SK-N-MC (cell line): Measurements from ENCODE around the gene TMEM156.
"Not testable (repeated sequence)": the region's sequence is repeated elsewhere in the genome, so short reads cannot be mapped to it uniquely, and the experiment has no call there.

ENCODE experiments used
- DNase-seq: peaks from one replicate; pipeline ENCODE4 v3.0.0-alpha.2; 2011; ENCODE audit warnings: low read depth, low spot score
- H3K27ac ChIP-seq: fragments of 200-600 bp; sonication (generic); 2 replicates; pipeline ENCODE4 v1.5.1; 2016; ENCODE audit warnings: mixed run types
- H3K36me3 ChIP-seq: fragments of 200-600 bp; sonication (generic); 2 replicates; pipeline ENCODE4 v1.6.1; 2017; ENCODE audit warnings: antibody characterized with exemption, low read length, mixed read lengths; ENCODE audit not compliant: insufficient read depth
- H3K4me3 ChIP-seq: fragments of 200-600 bp; sonication (generic); 2 replicates; pipeline ENCODE4 v1.5.1; 2016
- H3K9ac ChIP-seq: fragments of 200-600 bp; sonication (generic); 2 replicates; pipeline ENCODE4 v1.8.0; 2017; ENCODE audit warnings: mixed run types, mixed read lengths; ENCODE audit not compliant: insufficient read length
- H3K9me3 ChIP-seq: fragments of 200-600 bp; sonication (generic); 2 replicates; pipeline ENCODE4 v1.6.1; 2017; ENCODE audit warnings: low read depth, mild to moderate bottlenecking, antibody characterized with exemption, low read length, moderate library complexity, mixed read lengths
- EZH2 ChIP-seq: fragments of 200-600 bp; sonication (generic); IDR thresholded peaks from one replicate; pipeline ENCODE4 v1.6.1; 2017; ENCODE audit warnings: antibody characterized with exemption
- FOXP2 ChIP-seq: optimal IDR thresholded peaks from 2 replicates; pipeline ENCODE3; 2011; ENCODE audit warnings: mild to moderate bottlenecking, moderate library complexity; ENCODE audit not compliant: insufficient read depth; ENCODE audit errors: extremely low read length, control extremely low read depth
- POLR2AphosphoS5 ChIP-seq: IDR thresholded peaks from 2 replicates; pipeline ENCODE4 v1.6.1; 2012; ENCODE audit warnings: mild to moderate bottlenecking, low read depth, low read length, borderline replicate concordance

TMEM156 gene

DNA sequence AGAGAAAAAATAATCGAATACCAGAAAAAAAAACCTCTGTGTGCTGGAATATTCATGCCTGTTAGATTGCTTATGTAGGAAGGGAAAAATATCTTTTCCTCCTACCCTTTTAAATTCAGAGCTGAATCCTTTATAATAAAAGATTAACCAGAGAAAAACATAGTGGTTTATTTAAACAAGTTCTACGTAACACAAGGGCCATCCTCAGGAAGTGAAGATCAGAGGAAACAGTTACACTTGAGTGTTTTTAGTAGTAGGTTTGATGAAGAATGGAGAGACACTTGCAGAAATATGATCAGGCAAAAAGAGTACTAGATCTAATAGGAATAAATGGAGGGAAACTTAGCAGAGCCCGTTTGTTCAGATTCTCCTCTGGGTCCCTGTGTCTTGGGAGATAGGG lies 66.3 kb downstream of the TMEM156 start:
- DNase-seq = no peak
- Histone ChIP-seq H3K9ac (no peak overlapping the region), H3K36me3 (no peaks in the 10 kb centered on the region), H3K4me3 (no peak overlapping the region), H3K27ac (no peak overlapping the region), H3K9me3 (no peaks in the 10 kb centered on the region)
- no peak for TF ChIP-seq POLR2AphosphoS5
- no peak for TF ChIP-seq FOXP2
- no peak for TF ChIP-seq EZH2

DNA sequence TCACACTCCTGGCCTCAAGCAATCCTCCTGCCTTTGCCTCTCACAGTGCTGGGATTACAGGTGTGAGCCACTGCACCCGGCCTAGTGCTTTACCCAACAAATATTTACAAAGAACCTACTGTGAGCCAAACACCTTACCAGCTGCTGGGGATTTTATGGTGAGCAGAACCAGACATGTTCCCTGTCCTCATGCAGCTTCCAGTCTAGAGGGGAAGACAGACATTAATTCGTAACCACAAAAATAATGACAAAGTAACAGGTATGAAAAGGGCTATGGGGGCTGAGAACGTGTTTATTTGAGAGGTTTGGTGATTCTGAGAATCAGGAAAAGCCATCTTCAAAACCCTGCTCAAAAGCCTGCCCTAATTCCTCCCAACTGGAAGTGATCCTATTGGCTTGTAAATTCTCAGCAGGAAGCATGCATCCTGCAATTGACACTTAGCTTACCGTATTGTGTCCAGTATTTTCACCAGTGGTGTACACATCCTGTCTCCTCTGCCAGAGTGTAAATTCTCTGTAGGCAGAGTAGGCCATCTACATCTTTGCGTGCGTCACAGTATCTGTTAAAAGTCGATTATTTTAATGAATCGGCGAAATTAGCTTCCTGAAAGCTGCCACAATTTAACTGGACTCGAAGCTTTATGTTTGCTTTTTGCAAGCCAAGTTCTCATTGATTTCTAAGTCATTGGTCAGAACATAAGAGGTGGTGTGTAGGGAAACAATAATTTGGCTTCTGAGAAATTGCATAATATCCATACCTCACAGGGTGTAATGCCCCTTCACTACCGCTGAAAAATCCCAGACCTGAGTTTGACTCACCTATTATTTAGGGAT lies 67.0 kb downstream of the TMEM156 start:
- Histone ChIP-seq H3K9ac (no peak overlapping the region), H3K9me3 (no peaks in the 10 kb centered on the region), H3K4me3 (no peak overlapping the region), H3K36me3 (no peaks in the 10 kb centered on the region), H3K27ac (no peak overlapping the region)
- DNase-seq = no peak
- TF ChIP-seq EZH2 (no peak), FOXP2 (no peak), POLR2AphosphoS5 (no peak)

DNA sequence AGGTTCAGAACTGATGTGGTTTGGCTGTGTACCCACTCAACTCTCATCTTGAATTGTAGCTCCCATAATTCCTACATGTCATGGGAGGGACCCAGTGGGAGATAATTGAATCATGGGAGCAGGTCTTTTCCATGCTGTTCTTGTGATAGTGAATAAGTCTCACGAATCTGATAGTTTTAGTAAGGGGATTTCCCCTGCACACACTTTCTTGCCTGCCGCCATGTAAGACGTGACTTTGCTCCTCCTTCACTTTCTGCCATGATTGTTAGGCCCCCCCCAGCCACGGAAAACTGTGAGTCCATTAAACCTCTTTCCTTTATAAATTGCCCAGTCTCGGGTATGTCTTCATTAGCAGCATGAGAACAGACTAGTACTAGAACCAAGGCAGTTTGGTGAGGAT lies 73.0 kb downstream of the TMEM156 start:
- not testable (repeated sequence) for H3K9ac ChIP-seq, DNase-seq, H3K4me3 ChIP-seq, H3K9me3 ChIP-seq, H3K36me3 ChIP-seq, H3K27ac ChIP-seq

DNA sequence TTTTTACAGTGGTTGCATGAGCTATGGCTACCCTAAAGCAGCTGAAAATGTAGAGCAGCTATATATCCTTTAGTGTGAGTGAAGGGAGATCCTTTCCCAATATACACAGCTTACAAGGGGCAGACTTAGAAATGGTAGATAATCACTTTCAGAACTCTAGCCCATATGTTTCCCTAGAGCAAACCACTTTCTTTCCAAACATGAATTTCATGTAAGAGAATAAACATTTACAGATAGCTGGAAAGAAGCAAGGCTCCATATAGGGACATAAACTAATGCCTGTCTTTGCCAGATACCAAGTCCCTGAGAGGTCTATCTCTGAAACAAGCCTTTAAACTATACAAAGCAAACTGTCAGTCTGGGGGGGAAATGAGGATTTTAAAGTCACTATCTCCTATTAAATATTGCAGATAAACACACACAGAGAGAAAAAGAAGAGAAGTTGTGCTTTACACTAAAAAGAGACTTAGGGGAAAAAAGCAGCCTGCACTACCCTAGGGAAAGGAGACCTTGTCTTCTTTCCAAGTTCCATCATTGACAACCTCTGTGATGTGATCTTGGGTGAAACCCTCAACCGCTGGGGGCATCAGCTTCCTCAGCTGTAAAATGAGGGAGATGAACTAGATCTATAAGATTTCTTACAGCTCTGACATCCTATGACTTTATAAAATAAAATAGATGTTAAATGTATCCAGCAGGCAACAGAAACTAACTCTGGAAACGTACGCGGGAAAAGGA lies 73.6 kb downstream of the TMEM156 start:
- H3K36me3 ChIP-seq = no peaks in the 10 kb centered on the region
- H3K9ac ChIP-seq = no peak overlapping the region
- no peak overlapping the region for H3K4me3 ChIP-seq
- no peak overlapping the region for H3K27ac ChIP-seq
- TF ChIP-seq POLR2AphosphoS5 (no peak), FOXP2 (no peak), EZH2 (no peak)
- no peaks in the 10 kb centered on the region for H3K9me3 ChIP-seq
- no peak for DNase-seq

DNA sequence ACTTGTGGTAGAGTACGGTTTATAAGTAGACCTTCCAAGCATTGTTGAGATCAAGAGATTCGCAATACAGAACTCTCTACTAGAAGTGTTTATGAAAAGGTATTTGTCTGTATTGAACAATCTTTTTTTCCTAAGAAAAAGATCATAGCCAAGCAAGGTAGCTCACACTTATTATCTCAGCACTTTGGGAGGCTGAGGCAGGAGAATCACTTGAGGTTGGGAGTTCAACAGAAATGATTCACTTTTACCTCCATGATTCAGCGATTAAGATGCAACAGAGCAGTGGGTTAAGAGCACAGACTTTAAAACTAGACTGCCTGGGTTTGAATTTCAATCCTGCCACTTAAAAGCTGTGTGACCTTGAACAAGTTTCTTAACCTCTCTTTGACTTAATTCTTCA lies 74.3 kb downstream of the TMEM156 start:
- DNase-seq = no peak
- no peak for TF ChIP-seq EZH2
- no peak for TF ChIP-seq FOXP2
- no peak for TF ChIP-seq POLR2AphosphoS5
- H3K27ac ChIP-seq = no peak overlapping the region
- no peaks in the 10 kb centered on the region for H3K9me3 ChIP-seq
- no peak overlapping the region for H3K9ac ChIP-seq
- H3K36me3 ChIP-seq = no peaks in the 10 kb centered on the region
- H3K4me3 ChIP-seq = no peak overlapping the region

DNA sequence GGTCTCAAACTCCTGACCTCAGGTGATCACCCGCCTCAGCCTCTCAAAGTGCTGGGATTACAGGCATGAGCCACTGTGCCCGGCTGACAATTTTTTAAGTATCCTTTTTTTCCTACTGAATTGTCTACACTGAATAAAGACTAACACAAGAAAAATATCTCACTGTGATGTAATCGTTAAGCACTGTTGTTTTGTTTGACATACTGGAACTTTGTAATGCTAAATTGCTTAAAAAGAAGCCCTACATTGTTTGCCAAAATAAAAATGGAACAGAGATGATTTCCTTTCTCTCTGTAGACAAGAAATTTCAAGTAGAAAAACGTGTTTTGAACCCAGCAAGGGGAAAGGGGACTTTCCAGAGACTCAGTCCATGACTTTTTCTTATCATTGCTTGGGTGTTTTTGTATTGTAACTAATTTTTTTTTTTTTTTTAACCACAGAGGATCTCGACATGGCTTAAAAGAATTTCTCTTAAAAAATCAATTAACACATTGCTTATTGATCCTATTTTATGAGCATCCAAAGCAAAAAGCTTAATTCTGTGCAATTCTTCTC lies 74.9 kb downstream of the TMEM156 start:
- TF ChIP-seq EZH2 (no peak), FOXP2 (no peak), POLR2AphosphoS5 (no peak)
- no peak overlapping the region for H3K27ac ChIP-seq

DNA sequence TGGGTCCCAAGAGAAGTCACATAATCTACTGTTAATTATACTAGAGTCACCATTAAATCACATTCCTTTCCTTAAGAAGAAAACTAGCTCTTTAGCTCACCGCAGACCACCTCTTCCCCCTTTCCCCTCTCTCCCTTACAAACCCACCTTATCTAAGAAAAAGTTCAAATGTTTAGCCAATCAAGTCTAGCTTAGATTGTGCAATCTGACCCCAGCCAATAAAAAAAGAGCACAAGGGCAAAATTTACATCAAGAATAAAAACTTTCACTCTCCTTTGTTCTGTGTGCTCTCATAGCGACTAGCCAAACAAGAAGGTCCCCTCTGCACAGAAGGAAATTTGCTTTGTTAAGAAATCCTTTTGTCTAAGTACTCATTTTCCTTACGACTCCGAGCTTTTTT lies 76.3 kb downstream of the TMEM156 start:
- H3K27ac ChIP-seq = no peak overlapping the region
- DNase-seq = no peak
- no peak overlapping the region for H3K4me3 ChIP-seq
- no peaks in the 10 kb centered on the region for H3K36me3 ChIP-seq
- no peak overlapping the region for H3K9ac ChIP-seq
- H3K9me3 ChIP-seq = no peaks in the 10 kb centered on the region
- no peak for TF ChIP-seq POLR2AphosphoS5
- no peak for TF ChIP-seq FOXP2
- no peak for TF ChIP-seq EZH2

More for the DNA sequence above, 74.9 kb downstream of the TMEM156 start:
- H3K4me3 ChIP-seq = no peak overlapping the region
- DNase-seq = no peak
- H3K9me3 ChIP-seq = no peaks in the 10 kb centered on the region
- H3K36me3 ChIP-seq = no peaks in the 10 kb centered on the region
- H3K9ac ChIP-seq = no peak overlapping the region

DNA sequence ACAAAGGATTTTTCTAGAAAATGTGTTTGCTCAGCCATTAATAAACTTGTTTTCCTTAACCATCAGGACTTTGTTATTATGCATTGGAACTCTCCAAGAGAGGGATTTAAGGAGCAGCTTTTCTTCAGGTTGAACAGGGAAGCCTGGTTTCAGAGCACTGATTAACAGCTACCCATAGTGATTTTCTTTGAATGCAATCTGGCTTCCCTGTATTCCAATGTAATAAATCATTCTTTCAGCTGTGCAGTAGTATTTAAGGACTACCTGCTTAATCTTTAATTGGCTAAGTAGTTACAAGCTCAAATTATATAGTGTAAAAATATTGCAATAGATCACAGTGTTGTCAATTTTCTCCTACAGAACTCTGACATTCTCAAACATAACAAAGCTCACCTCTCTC lies 77.5 kb downstream of the TMEM156 start:
- H3K9ac ChIP-seq = no peak overlapping the region
- DNase-seq = no peak
- no peaks in the 10 kb centered on the region for H3K9me3 ChIP-seq
- no peak for TF ChIP-seq POLR2AphosphoS5
- TF ChIP-seq EZH2 = no peak
- TF ChIP-seq FOXP2 = no peak
- H3K27ac ChIP-seq = no peak overlapping the region
- H3K4me3 ChIP-seq = no peak overlapping the region
- no peaks in the 10 kb centered on the region for H3K36me3 ChIP-seq
